HEK293 (cell line): Measurements from ENCODE around the gene DTX2.
"Not testable (repeated sequence)": the region's sequence is repeated elsewhere in the genome, so short reads cannot be mapped to it uniquely, and the experiment has no call there.

Source experiments
- CTCF ChIA-PET: fragments of 350-600 bp; formaldehyde crosslinking; extraction: SDS; loops from one replicate; lab custom pipeline; 2021; ENCODE audit warnings: antibody characterized with exemption; lab: Yijun Ruan, JAX
- POLR2A ChIA-PET: fragments of 300-600 bp; formaldehyde crosslinking; extraction: SDS; loops from one replicate; lab custom pipeline; 2020; ENCODE audit warnings: antibody characterized with exemption, inconsistent platforms; lab: Yijun Ruan, JAX
- H3K27ac ChIP-seq: fragments of 200-500 bp; sonication (Bioruptor generic); 2 replicates; pipeline ENCODE4 v1.5.1; 2014; ENCODE audit warnings: low read depth, low read length, control low read depth, inconsistent platforms; ENCODE audit errors: extremely low read depth
- H3K36me3 ChIP-seq, 2 experiments: fragments of 200-500 bp in 1 of 2; sonication (Bioruptor generic) in 1 of 2; 1 replicate in 1 of 2; 2 replicates in 1 of 2; pipeline ENCODE4 v1.5.1; 2014 to 2017; ENCODE audit warnings: inconsistent platforms in 2 of 2, low read length in 2 of 2; ENCODE audit not compliant: control insufficient read depth in 2 of 2, insufficient read depth in 1 of 2
- H3K4me1 ChIP-seq: fragments of 200-500 bp; sonication (Bioruptor generic); 2 replicates; pipeline ENCODE4 v1.5.1; 2014; ENCODE audit warnings: mild to moderate bottlenecking, low read length, inconsistent platforms; ENCODE audit not compliant: control insufficient read depth, insufficient read depth
- H3K4me3 ChIP-seq: 2 replicates; pipeline ENCODE4 v1.5.1; 2011; ENCODE audit warnings: low read depth, mild to moderate bottlenecking, control low read depth, low read length, moderate library complexity
- H3K9me3 ChIP-seq: fragments of 200-500 bp; sonication (Bioruptor generic); 2 replicates; pipeline ENCODE4 v1.5.1; 2014; ENCODE audit warnings: low read depth, low read length, inconsistent platforms; ENCODE audit not compliant: control insufficient read depth, insufficient read depth
- ZFHX2 ChIP-seq: fragments of 450-650 bp; formaldehyde crosslinking; conservative IDR thresholded peaks from 2 replicates; pipeline ENCODE4 v1.5.1; 2016; ENCODE audit warnings: missing biosample characterization, missing genetic modification characterization
- ZNF157 ChIP-seq: fragments of 450-650 bp; formaldehyde crosslinking; IDR thresholded peaks from 2 replicates; pipeline ENCODE4 v1.5.1; 2016; ENCODE audit warnings: missing biosample characterization, missing genetic modification characterization
- ZNF426 ChIP-seq: fragments of 450-650 bp; formaldehyde crosslinking; IDR thresholded peaks from 2 replicates; pipeline ENCODE4 v1.5.1; 2017; ENCODE audit warnings: missing biosample characterization, missing genetic modification characterization, mild to moderate bottlenecking, inconsistent platforms, moderate library complexity
- ZNF433 ChIP-seq: fragments of 450-650 bp; formaldehyde crosslinking; IDR thresholded peaks from 2 replicates; pipeline ENCODE4 v1.5.1; 2016; ENCODE audit warnings: missing biosample characterization, missing genetic modification characterization, low read depth
- ZNF518A ChIP-seq: fragments of 450-650 bp; formaldehyde crosslinking; conservative IDR thresholded peaks from 2 replicates; pipeline ENCODE4 v1.5.1; 2016; ENCODE audit warnings: low read depth, missing biosample characterization, missing genetic modification characterization
- ZNF600 ChIP-seq: fragments of 450-650 bp; formaldehyde crosslinking; IDR thresholded peaks from 2 replicates; pipeline ENCODE4 v1.5.1; 2016; ENCODE audit warnings: missing biosample characterization, missing genetic modification characterization
- ZNF670 ChIP-seq: fragments of 450-650 bp; formaldehyde crosslinking; IDR thresholded peaks from 2 replicates; pipeline ENCODE4 v1.5.1; 2016; ENCODE audit warnings: missing biosample characterization, missing genetic modification characterization, low read depth
- ZNF704 ChIP-seq: fragments of 450-650 bp; formaldehyde crosslinking; IDR thresholded peaks from 2 replicates; pipeline ENCODE4 v1.5.1; 2016; ENCODE audit warnings: missing biosample characterization, missing genetic modification characterization
- ZNF768 ChIP-seq: fragments of 450-650 bp; formaldehyde crosslinking; IDR thresholded peaks from 2 replicates; pipeline ENCODE4 v1.5.1; 2018; ENCODE audit warnings: missing biosample characterization, mild to moderate bottlenecking, missing genetic modification characterization

DTX2 gene

GRCh38 chr7:76502224-76502623, 40.7 kb downstream of the DTX2 start:
- H3K27ac ChIP-seq, H3K4me3 ChIP-seq, CTCF ChIA-PET, POLR2A ChIA-PET, H3K9me3 ChIP-seq, H3K36me3 ChIP-seq, H3K4me1 ChIP-seq: not testable (repeated sequence)
- 0 out of 2 replicates have a peak, but pooled peaks have one; percentile 17 for TF ChIP-seq ZFHX2
- TF ChIP-seq, all 188 proteins: peak for 1; not testable (repeated sequence) for 187

- H3K27ac ChIP-seq, H3K4me3 ChIP-seq, POLR2A ChIA-PET, H3K36me3 ChIP-seq, CTCF ChIA-PET, H3K4me1 ChIP-seq, H3K9me3 ChIP-seq: not testable (repeated sequence)
Measured at GRCh38 chr7:76502836-76503235, 41.3 kb downstream of the DTX2 start.

GRCh38 chr7:76503244-76503643, 41.7 kb downstream of the DTX2 start:
- POLR2A ChIA-PET, H3K9me3 ChIP-seq, CTCF ChIA-PET, H3K4me1 ChIP-seq, H3K36me3 ChIP-seq, H3K4me3 ChIP-seq, H3K27ac ChIP-seq: not testable (repeated sequence)

- CTCF ChIA-PET, POLR2A ChIA-PET, H3K9me3 ChIP-seq, H3K4me3 ChIP-seq, H3K36me3 ChIP-seq, H3K4me1 ChIP-seq, H3K27ac ChIP-seq: not testable (repeated sequence)
Measured at GRCh38 chr7:76504351-76505167, 43.0 kb downstream of the DTX2 start.

GRCh38 chr7:76505168-76506080, 43.9 kb downstream of the DTX2 start:
- POLR2A ChIA-PET = no interaction called here
- CTCF ChIA-PET = no interaction called here
- H3K9me3 ChIP-seq = no peaks in the 10 kb centered on the region
- H3K4me3 ChIP-seq = no peak overlapping the region
- H3K36me3 ChIP-seq = no peaks in the 10 kb centered on the region
- 0 out of 2 replicates have a peak, but pooled peaks have one; percentile 26 for TF ChIP-seq ZNF600 (tag by site-specific recombination)
- TF ChIP-seq ZNF670 (tag by site-specific recombination) = no peak
- TF ChIP-seq, all 188 proteins: peak for 1
- H3K4me1 ChIP-seq = no peaks in the 10 kb centered on the region
- H3K27ac ChIP-seq = no peak overlapping the region

- H3K27ac ChIP-seq = no peak overlapping the region
- no peaks in the 10 kb centered on the region for H3K4me1 ChIP-seq
- POLR2A ChIA-PET = no interaction called here
- no peaks in the 10 kb centered on the region for H3K9me3 ChIP-seq
- no peak overlapping the region for H3K4me3 ChIP-seq
- CTCF ChIA-PET = no interaction called here
- no peaks in the 10 kb centered on the region for H3K36me3 ChIP-seq
- TF ChIP-seq ZNF704 (tag by site-specific recombination) (no peak), ZNF157 (tag by site-specific recombination) (no peak), ZNF768 (tag by site-specific recombination) (no peak), ZNF426 (tag by site-specific recombination) (no peak), ZNF433 (tag by site-specific recombination) (no peak), ZNF518A (tag by site-specific recombination) (no peak)
- TF ChIP-seq, all 188 proteins: peak for 0
Measured at GRCh38 chr7:76506081-76506440, 44.6 kb downstream of the DTX2 start.
